Upper lobe of left lung (tissue), 4 donors: ENCODE results near the gene TYMS.

Experiments used
- CTCF ChIP-seq, 6 experiments: fragments of 450-650 bp in 4 of 6; fragments of 200-600 bp in 2 of 6; sonication (generic) in 2 of 6; IDR thresholded peaks; one replicate each; pipeline ENCODE4 v1.5.1; 2016 to 2019; ENCODE audit warnings: antibody characterized with exemption in 6 of 6
- POLR2A ChIP-seq, 4 donors: fragments of 450-650 bp; IDR thresholded peaks; one replicate each; pipeline ENCODE4 v1.5.1; 2016 to 2017; ENCODE audit warnings: antibody characterized with exemption in 4 of 4, mild to moderate bottlenecking in 2 of 4

GRCh38 chr18:658947-659533 lies 1.6 kb downstream of the TYMS start:
- TF ChIP-seq CTCF (IDR thresholded peaks at IDR 0.05) (no peak), POLR2A (IDR thresholded peaks at IDR 0.05) (no peak)
